Islet of Langerhans (tissue), 1 donor: ENCODE measurements around the gene CLCA4.

Experiments used
- FAIRE-seq: peaks from one replicate; lab custom pipeline; 2011; peaks lifted over from hg19 to GRCh38; lab: Jason Lieb, UNC

CLCA4 gene

DNA sequence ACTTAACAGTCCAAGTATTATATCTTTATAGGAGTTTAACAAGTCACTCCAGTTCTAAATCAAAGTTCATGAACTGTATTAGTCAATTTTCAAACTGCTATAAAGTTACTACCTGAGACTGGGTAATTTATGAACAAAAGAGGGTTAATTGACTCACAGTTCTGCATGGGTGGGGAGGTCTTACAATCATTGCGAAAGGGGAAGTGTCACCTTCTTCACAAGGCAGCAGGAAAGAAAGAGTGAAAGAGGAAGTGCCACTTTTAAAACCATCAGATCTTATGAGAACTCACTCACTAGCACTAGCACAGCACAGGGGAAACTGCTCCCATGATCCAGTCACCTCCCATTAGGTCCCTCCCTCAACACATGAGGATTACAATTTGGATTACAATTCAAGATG, 70.0 kb downstream of the CLCA4 start:
- FAIRE-seq: no peak

DNA sequence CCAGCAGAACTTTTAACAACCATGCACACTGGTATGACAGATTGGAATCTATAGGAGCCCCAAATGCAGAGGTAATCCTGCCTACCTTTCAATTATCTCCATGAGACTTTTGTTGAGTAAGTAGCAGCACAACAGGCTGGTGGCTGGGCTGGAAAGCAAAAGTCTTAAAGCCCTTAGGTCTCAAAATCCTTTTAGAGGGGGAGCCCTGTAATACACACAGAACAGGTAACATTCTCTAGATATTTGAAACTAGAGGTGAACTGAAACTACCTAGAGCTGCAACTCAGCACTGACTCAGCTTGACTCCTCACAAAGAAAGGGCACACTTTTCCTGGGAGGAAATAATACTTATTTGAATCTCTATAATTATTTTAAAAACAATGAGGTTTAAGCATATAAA, 71.5 kb downstream of the CLCA4 start:
- FAIRE-seq: no peak

DNA sequence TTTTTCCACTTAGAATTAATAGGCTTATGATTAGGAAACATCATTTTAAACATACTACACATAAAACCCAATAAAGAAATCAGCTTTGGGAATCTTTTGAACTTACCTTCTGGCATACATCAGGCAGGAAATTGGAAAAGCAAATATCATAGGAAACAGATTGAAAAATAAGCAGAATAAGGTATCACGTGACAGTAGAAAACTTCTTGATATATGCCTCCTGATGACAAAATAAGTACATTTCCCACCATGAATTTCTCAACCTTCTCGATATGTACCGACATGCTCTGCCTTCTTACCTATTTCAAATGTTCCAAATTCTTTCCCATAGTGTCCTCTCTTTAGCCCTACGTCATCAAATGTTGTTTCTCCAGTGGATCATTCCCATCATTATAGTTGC, 72.4 kb downstream of the CLCA4 start:
- FAIRE-seq: no peak

DNA sequence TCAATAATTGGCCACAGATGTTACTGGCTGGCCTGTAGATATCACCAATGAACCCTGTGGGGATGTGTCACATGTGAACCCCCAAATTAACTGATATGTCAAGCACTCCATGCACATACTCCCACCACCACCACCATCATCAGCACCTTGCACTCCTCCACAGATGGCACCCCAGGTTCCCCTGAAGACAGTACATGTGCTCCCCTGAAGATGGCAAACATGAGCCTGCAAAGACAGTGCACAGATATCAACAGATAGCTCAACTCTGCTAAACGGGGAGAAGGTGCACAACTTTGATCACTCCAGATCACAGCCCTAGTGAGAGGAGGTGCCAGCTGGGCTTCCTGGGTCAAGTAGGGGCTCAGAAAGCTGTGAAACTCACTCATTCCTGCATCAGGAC, 74.4 kb downstream of the CLCA4 start:
- no peak for FAIRE-seq
